GM21526 (cell line): Measurements from ENCODE around the gene CAPN1.

ENCODE experiments used
- ATAC-seq: cut with Tn5 transposase; IDR thresholded peaks from one replicate; pipeline ENCODE4 v1.9.1; 2021; ENCODE audit warnings: moderate library complexity; ENCODE audit not compliant: unreplicated experiment, low FRiP score

Gene CAPN1

GRCh38 chr11:65187971-65188461, 6.3 kb downstream of the CAPN1 start:
- ATAC-seq, result no peak

GRCh38 chr11:65188486-65188885, 6.8 kb downstream of the CAPN1 start:
- no peak for ATAC-seq

GRCh38 chr11:65189191-65189590, 7.5 kb downstream of the CAPN1 start:
- ATAC-seq, result no peak

- no peak for ATAC-seq
Observed at GRCh38 chr11:65194564-65194963, 12.8 kb downstream of the CAPN1 start.

GRCh38 chr11:65204143-65204542, 22.4 kb downstream of the CAPN1 start:
- no peak for ATAC-seq

- no peak for ATAC-seq
Observed at GRCh38 chr11:65204646-65205601, 23.2 kb downstream of the CAPN1 start.

GRCh38 chr11:65205602-65205967, 23.9 kb downstream of the CAPN1 start:
- ATAC-seq, result no peak

GRCh38 chr11:65206441-65206841, 24.7 kb downstream of the CAPN1 start:
- ATAC-seq, result no peak

GRCh38 chr11:65206901-65207300, 25.2 kb downstream of the CAPN1 start:
- ATAC-seq, result no peak

- no peak for ATAC-seq
Observed at GRCh38 chr11:65207918-65208784, 26.4 kb downstream of the CAPN1 start.

GRCh38 chr11:65208785-65209710, 27.3 kb downstream of the CAPN1 start:
- no peak for ATAC-seq

GRCh38 chr11:65209711-65210360, 28.1 kb downstream of the CAPN1 start:
- ATAC-seq, result no peak

GRCh38 chr11:65210361-65210731, 28.6 kb downstream of the CAPN1 start:
- no peak for ATAC-seq

- ATAC-seq, result no peak
Observed at GRCh38 chr11:65210748-65211147, 29.0 kb downstream of the CAPN1 start.

GRCh38 chr11:65211293-65212105, 29.8 kb downstream of the CAPN1 start:
- no peak for ATAC-seq

- no peak for ATAC-seq
Observed at GRCh38 chr11:65212226-65212801, 30.6 kb downstream of the CAPN1 start.

GRCh38 chr11:65213322-65214211, 31.8 kb downstream of the CAPN1 start:
- no peak for ATAC-seq
